NCI-H1105 treated with DMSO at 0.1 percent for 48 hours (cell line): Measurements from ENCODE around the gene GMDS.

ENCODE experiments used
- DNase-seq: peaks from one replicate; lab custom pipeline; 2025; lab: John Stamatoyannopoulos, UW

GMDS gene

GRCh38 chr6:2035826-2036709 lies 209.3 kb downstream of the GMDS start:
- no peak for DNase-seq

- no peak for DNase-seq
Observed at GRCh38 chr6:2035046-2035445, 210.4 kb downstream of the GMDS start.

GRCh38 chr6:2034256-2034655 lies 211.1 kb downstream of the GMDS start:
- no peak for DNase-seq

GRCh38 chr6:2033544-2033943 lies 211.9 kb downstream of the GMDS start:
- DNase-seq = no peak

GRCh38 chr6:2030682-2031244 lies 214.6 kb downstream of the GMDS start:
- no peak for DNase-seq

- no peak for DNase-seq
Observed at GRCh38 chr6:2029952-2030351, 215.5 kb downstream of the GMDS start.

GRCh38 chr6:2029130-2029794 lies 216.1 kb downstream of the GMDS start:
- DNase-seq = no peak

GRCh38 chr6:2028457-2029038 lies 216.9 kb downstream of the GMDS start:
- peak; percentile 99 for DNase-seq

- no peak for DNase-seq
Observed at GRCh38 chr6:2026133-2026532, 219.3 kb downstream of the GMDS start.

- DNase-seq = peak; percentile 96
Observed at GRCh38 chr6:2021713-2022125, 223.7 kb downstream of the GMDS start.

GRCh38 chr6:2020909-2021308 lies 224.5 kb downstream of the GMDS start:
- DNase-seq = peak; percentile 80

GRCh38 chr6:2019051-2019450 lies 226.4 kb downstream of the GMDS start:
- DNase-seq = no peak

- DNase-seq = no peak
Observed at GRCh38 chr6:2016040-2016439, 229.4 kb downstream of the GMDS start.

- DNase-seq = no peak
Observed at GRCh38 chr6:2008383-2008976, 236.9 kb downstream of the GMDS start.

GRCh38 chr6:2007165-2007564 lies 238.2 kb downstream of the GMDS start:
- no peak for DNase-seq

- DNase-seq = no peak
Observed at GRCh38 chr6:2004888-2005287, 240.5 kb downstream of the GMDS start.

GRCh38 chr6:2000962-2001361 lies 244.4 kb downstream of the GMDS start:
- no peak for DNase-seq

GRCh38 chr6:1997702-1998101 lies 247.7 kb downstream of the GMDS start:
- DNase-seq = no peak

- DNase-seq = no peak
Observed at GRCh38 chr6:1995636-1996035, 249.8 kb downstream of the GMDS start.

- no peak for DNase-seq
Observed at GRCh38 chr6:1993042-1993441, 252.4 kb downstream of the GMDS start.

- no peak for DNase-seq
Observed at GRCh38 chr6:1991332-1991878, 254.0 kb downstream of the GMDS start.

- no peak for DNase-seq
Observed at GRCh38 chr6:1988843-1989242, 256.6 kb downstream of the GMDS start.
